Natural killer cell (primary cell): ENCODE measurements around the gene BAHCC1. TPM values are rescaled to one million over a fixed set of nuclear protein-coding genes. Genes with fewer than 3 reads are reported as not detected.
A peak's percentile ranks its signal among the peaks of the same experiment; 100 is the strongest.

ENCODE experiments used
- ATAC-seq, 3 donors: fragments of 150-1000 bp in 2 of 3; fragments of 200-7000 bp in 1 of 3; cut with Tn5 transposase; 1 replicate in 1 of 3; 2 replicates in 2 of 3; pipeline ENCODE4 v1.10.0; 2021; ENCODE audit warnings: mild to moderate bottlenecking in 2 of 3, moderate library complexity in 2 of 3
- DNase-seq, 2 donors: peaks; one replicate each; pipeline versions ENCODE4 v3.0.0 to v3.0.0-alpha.2; 2013 to 2021; ENCODE audit warnings: mixed read lengths in 1 of 2
- H3K27ac ChIP-seq: one replicate; pipeline ENCODE4 v1.5.1; 2013; ENCODE audit warnings: mild to moderate bottlenecking, low read length
- H3K27me3 ChIP-seq: one replicate; pipeline ENCODE4 v1.6.1; 2013; ENCODE audit warnings: low read length; ENCODE audit not compliant: control insufficient read depth, insufficient read depth
- H3K36me3 ChIP-seq: one replicate; pipeline ENCODE4 v1.6.1; 2013; ENCODE audit warnings: low read length; ENCODE audit not compliant: control insufficient read depth, insufficient read depth
- H3K4me1 ChIP-seq: one replicate; pipeline ENCODE4 v1.6.1; 2013; ENCODE audit warnings: low read length; ENCODE audit not compliant: control insufficient read depth, insufficient read depth
- H3K4me3 ChIP-seq: one replicate; pipeline ENCODE4 v1.5.1; 2013; ENCODE audit warnings: low read length
- H3K9me3 ChIP-seq: one replicate; pipeline ENCODE4 v1.6.1; 2013; ENCODE audit warnings: low read length; ENCODE audit not compliant: control insufficient read depth, insufficient read depth
- H3K27ac Mint-ChIP-seq, 2 donors: one replicate each; pipeline ENCODE4 v1.8.0; 2022; ENCODE audit warnings: mild to moderate bottlenecking in 2 of 2, mixed read lengths in 2 of 2, moderate library complexity in 1 of 2
- H3K27me3 Mint-ChIP-seq, 2 donors: one replicate each; pipeline ENCODE4 v1.8.0; 2022; ENCODE audit warnings: low read depth in 2 of 2, mixed read lengths in 2 of 2
- H3K36me3 Mint-ChIP-seq: one replicate; pipeline ENCODE4 v1.8.0; 2022; ENCODE audit warnings: mixed read lengths
- H3K4me1 Mint-ChIP-seq, 2 donors: one replicate each; pipeline ENCODE4 v1.8.0; 2022; ENCODE audit warnings: mixed read lengths in 2 of 2
- H3K4me3 Mint-ChIP-seq: one replicate; pipeline ENCODE4 v1.8.0; 2022; ENCODE audit warnings: mild to moderate bottlenecking, moderate library complexity, mixed read lengths
- H3K9me3 Mint-ChIP-seq, 2 donors: one replicate each; pipeline ENCODE4 v1.8.0; 2022; ENCODE audit warnings: mixed read lengths in 2 of 2
- WGBS: methylation state at CpG from one replicate; pipeline ENCODE4 v1.1.7; 2013; ENCODE audit warnings: missing lambda C conversion rate; ENCODE audit not compliant: insufficient coverage; 5-methylcytosine and 5-hydroxymethylcytosine counted together
- intact Hi-C: fragments of 100-400 bp; cut with micrococcal nuclease; formaldehyde crosslinking; loops from one replicate; pipeline ENCODE4 v1.14.2; 2022
- total RNA-seq, 4 donors: library from RNA; stranded (reverse); fragments of 120-200 nt in 1 of 4; gene quantifications; one replicate each; pipeline versions ENCODE4 v1.2.3 to v1.2.4, GENCODE V29; 2013 to 2022
- TF ChIP-seq, protein P1 (sequence below): fragments of 200-600 bp; IDR thresholded peaks from one replicate; pipeline ENCODE4 v1.8.0; 2022; ENCODE audit warnings: antibody characterized with exemption

BAHCC1 gene
- total RNA-seq, 3 donors from 2014 or later (not counting 1 experiment from before 2014, with no cell fraction given), result 2.9 to 17.3 (median 5.7) TPM

DNA sequence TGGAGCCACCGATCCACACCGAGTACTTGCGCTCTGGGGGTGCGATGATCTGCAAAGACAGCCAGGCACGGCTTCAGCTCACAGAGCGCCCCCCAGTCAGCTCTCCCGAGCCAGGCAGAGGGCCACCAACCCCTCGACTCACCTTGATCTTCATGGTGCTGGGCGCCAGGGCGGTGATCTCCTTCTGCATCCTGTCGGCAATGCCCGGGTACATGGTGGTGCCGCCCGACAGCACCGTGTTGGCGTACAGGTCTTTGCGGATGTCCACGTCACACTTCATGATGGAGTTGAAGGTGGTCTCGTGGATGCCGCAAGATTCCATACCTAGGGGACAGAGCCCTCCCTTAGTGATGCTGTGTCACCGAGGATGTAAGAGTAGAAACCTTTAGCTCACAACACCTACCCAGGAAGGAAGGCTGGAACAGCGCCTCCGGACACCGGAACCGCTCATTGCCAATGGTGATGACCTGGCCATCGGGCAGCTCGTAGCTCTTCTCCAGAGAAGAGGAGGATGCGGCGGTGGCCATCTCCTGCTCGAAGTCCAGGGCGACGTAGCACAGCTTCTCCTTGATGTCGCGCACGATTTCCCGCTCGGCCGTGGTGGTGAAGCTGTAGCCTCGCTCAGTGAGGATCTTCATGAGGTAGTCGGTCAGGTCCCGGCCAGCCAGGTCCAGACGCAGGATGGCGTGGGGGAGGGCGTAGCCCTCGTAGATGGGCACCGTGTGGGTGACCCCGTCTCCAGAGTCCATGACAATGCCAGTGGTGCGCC lies 115.7 kb downstream of the BAHCC1 start:
- Histone ChIP-seq H3K27me3 (no peaks in the 10 kb centered on the region), H3K27ac (peak overlapping the region; percentile 45), H3K36me3 (peaks cover 38% of the 10 kb centered on the region), H3K4me1 (peaks cover 58% of the 10 kb centered on the region), H3K9me3 (no peaks in the 10 kb centered on the region), H3K4me3 (peak overlapping the region; percentile 74)
- peak overlapping the region; percentile 100 for H3K4me3 Mint-ChIP-seq
- H3K27ac Mint-ChIP-seq, result peak overlapping the region; percentile 95 to 98
- H3K9me3 Mint-ChIP-seq, result no peaks in the 10 kb centered on the region
- peaks cover 28% of the 10 kb centered on the region for H3K36me3 Mint-ChIP-seq
- intact Hi-C loops, result loop anchor here (5.0 to 10.0 kb wide), 2 partner anchors 94 to 1704 kb away; no protein-coding TSS in a partner anchor
- WGBS, result under 1% methylated on average over 48 of the region's 48 CpGs
- TF ChIP-seq, protein P1, sequence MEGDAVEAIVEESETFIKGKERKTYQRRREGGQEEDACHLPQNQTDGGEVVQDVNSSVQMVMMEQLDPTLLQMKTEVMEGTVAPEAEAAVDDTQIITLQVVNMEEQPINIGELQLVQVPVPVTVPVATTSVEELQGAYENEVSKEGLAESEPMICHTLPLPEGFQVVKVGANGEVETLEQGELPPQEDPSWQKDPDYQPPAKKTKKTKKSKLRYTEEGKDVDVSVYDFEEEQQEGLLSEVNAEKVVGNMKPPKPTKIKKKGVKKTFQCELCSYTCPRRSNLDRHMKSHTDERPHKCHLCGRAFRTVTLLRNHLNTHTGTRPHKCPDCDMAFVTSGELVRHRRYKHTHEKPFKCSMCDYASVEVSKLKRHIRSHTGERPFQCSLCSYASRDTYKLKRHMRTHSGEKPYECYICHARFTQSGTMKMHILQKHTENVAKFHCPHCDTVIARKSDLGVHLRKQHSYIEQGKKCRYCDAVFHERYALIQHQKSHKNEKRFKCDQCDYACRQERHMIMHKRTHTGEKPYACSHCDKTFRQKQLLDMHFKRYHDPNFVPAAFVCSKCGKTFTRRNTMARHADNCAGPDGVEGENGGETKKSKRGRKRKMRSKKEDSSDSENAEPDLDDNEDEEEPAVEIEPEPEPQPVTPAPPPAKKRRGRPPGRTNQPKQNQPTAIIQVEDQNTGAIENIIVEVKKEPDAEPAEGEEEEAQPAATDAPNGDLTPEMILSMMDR, result no peak
- H3K27me3 Mint-ChIP-seq, result no peaks in the 10 kb centered on the region
- DNase-seq, result peak; percentile 44 to 68
- ATAC-seq, result no peak
- H3K4me1 Mint-ChIP-seq, result peaks cover 49 to 62% of the 10 kb centered on the region in 2 donors

GRCh38 chr17:81511554-81511803 lies 116.2 kb downstream of the BAHCC1 start:
- H3K4me1 Mint-ChIP-seq, result peaks cover 50 to 67% of the 10 kb centered on the region in 2 donors

GRCh38 chr17:81511804-81512561 lies 116.7 kb downstream of the BAHCC1 start:
- TF ChIP-seq, protein P1, result no peak
- Histone ChIP-seq H3K27ac (peak overlapping the region; percentile 45), H3K9me3 (no peaks in the 10 kb centered on the region), H3K36me3 (peaks cover 38% of the 10 kb centered on the region), H3K4me1 (peaks cover 68% of the 10 kb centered on the region), H3K27me3 (no peaks in the 10 kb centered on the region), H3K4me3 (peak overlapping the region; percentile 74)
- Mint-ChIP-seq H3K36me3 (peaks cover 28% of the 10 kb centered on the region), H3K9me3 (no peaks in the 10 kb centered on the region), H3K27me3 (no peaks in the 10 kb centered on the region), H3K27ac (peak overlapping the region; percentile 95 to 98), H3K4me1 (peaks cover 54 to 72% of the 10 kb centered on the region in 2 donors), H3K4me3 (peak overlapping the region; percentile 100)
- ATAC-seq, result peak; percentile 3 to 7 (median 3)
- intact Hi-C loops, result loop anchor here (1.0 to 10.0 kb wide), 3 partner anchors 93 to 1705 kb away; partner anchors contain the start of gene BAHCC1
- DNase-seq, result peak; percentile 41 to 62
- under 1% methylated on average over 62 of the region's 62 CpGs for whole genome bisulfite sequencing

More at GRCh38 chr17:81511554-81511803, 116.2 kb downstream of the BAHCC1 start:
- TF ChIP-seq, protein P1, result no peak
- Histone ChIP-seq H3K4me1 (peaks cover 63% of the 10 kb centered on the region), H3K4me3 (peak overlapping the region; percentile 74), H3K9me3 (no peaks in the 10 kb centered on the region), H3K27ac (peak overlapping the region; percentile 45), H3K36me3 (peaks cover 38% of the 10 kb centered on the region), H3K27me3 (no peaks in the 10 kb centered on the region)
- WGBS, result 0% methylated on average over 9 of the region's 9 CpGs
- peak overlapping the region; percentile 95 to 98 for H3K27ac Mint-ChIP-seq
- peak overlapping the region; percentile 100 for H3K4me3 Mint-ChIP-seq
- H3K27me3 Mint-ChIP-seq, result no peaks in the 10 kb centered on the region
- ATAC-seq (no peak), DNase-seq (peak in 1 of 2 donors; percentile 48)
- H3K36me3 Mint-ChIP-seq, result peaks cover 28% of the 10 kb centered on the region
- no peaks in the 10 kb centered on the region for H3K9me3 Mint-ChIP-seq
- intact Hi-C loops, result loop anchor here (5.0 to 10.0 kb wide), 2 partner anchors 93 to 1704 kb away; no protein-coding TSS in a partner anchor
